Kidney (tissue), 14 donors: ENCODE results near the gene TRMO. TPM values are rescaled to one million over a fixed set of nuclear protein-coding genes. Genes with fewer than 3 reads are reported as not detected.

Experiments
- DNase-seq, 5 donors: peaks; one replicate each; pipeline ENCODE4 v3.0.0-alpha.2; 2013 to 2020
- FAIRE-seq: peaks from 2 replicates; lab custom pipeline; 2012; peaks lifted over from hg19 to GRCh38; lab: Jason Lieb, UNC
- H3K27ac ChIP-seq, 2 donors: one replicate each; pipeline ENCODE4 v1.7.0; 2013; ENCODE audit warnings: low read depth in 2 of 2, low read length in 2 of 2, inconsistent platforms in 1 of 2
- H3K27me3 ChIP-seq: one replicate; pipeline ENCODE4 v1.7.1; 2013; ENCODE audit warnings: low read length, inconsistent platforms; ENCODE audit not compliant: control insufficient read depth, insufficient read depth
- H3K36me3 ChIP-seq, 3 donors: one replicate each; pipeline versions ENCODE4 v1.7.0 to v1.7.1; 2013; ENCODE audit warnings: low read length in 3 of 3, control low read depth in 1 of 3, inconsistent platforms in 1 of 3; ENCODE audit not compliant: insufficient read depth in 3 of 3, control insufficient read depth in 2 of 3
- H3K4me1 ChIP-seq, 3 donors: one replicate each; pipeline versions ENCODE4 v1.7.0 to v1.7.1; 2013; ENCODE audit warnings: low read length in 3 of 3, inconsistent platforms in 1 of 3, low read depth in 1 of 3; ENCODE audit not compliant: control insufficient read depth in 2 of 3, insufficient read depth in 2 of 3
- H3K4me3 ChIP-seq, 3 donors: one replicate each; pipeline versions ENCODE4 v1.7.0 to v1.8.1; 2013; ENCODE audit warnings: low read length in 3 of 3, control low read depth in 1 of 3, inconsistent platforms in 1 of 3
- H3K9ac ChIP-seq, 3 donors: one replicate each; pipeline versions ENCODE4 v1.7.0 to v1.7.1; 2013; ENCODE audit warnings: low read length in 3 of 3, control low read depth in 1 of 3, inconsistent platforms in 1 of 3
- H3K9me3 ChIP-seq, 3 donors: one replicate each; pipeline versions ENCODE4 v1.7.0 to v1.7.1; 2013; ENCODE audit warnings: low read length in 3 of 3, control low read depth in 1 of 3, inconsistent platforms in 1 of 3; ENCODE audit not compliant: control insufficient read depth in 2 of 3, insufficient read depth in 1 of 3
- intact Hi-C: fragments of 100-400 bp; cut with DNase I; formaldehyde crosslinking; loops from one replicate; pipeline ENCODE4 v1.11.1; 2022
- polyA plus RNA-seq: library from polyadenylated mRNA; stranded (reverse); fragments of 350-450 nt; fragmentation: Illumina TruSeq; extraction: RNeasy Lipid Tissue Mini Kit (QIAGEN cat#74804); gene quantifications from one replicate; pipeline ENCODE4 v1.2.3, GENCODE V29; 2014; ENCODE audit warnings: low read depth, low replicate concordance; ENCODE audit not compliant: insufficient read depth
- total RNA-seq: library from RNA; stranded (reverse); fragmentation: NEBNext Ultra II Directional; extraction: Animal tissue kit (Norgen Biotek cat#: 25700); gene quantifications from one replicate; pipeline ENCODE4 v1.2.1, GENCODE V29; 2021
- TF ChIP-seq, protein P1 (sequence below): IDR thresholded peaks from 3 replicates; pipeline ENCODE4 v1.5.1; 2012; ENCODE audit warnings: mild to moderate bottlenecking, moderate library complexity, borderline replicate concordance; ENCODE audit not compliant: insufficient read depth; ENCODE audit errors: extremely low read depth
- donor health status: control.
- donor health status: control.
- donor health status: control.
- donor health status: control.
- donor health status: control.
- donor health status: DM: yes; HTN: yes; CAD: no.
- donor health status: Normal renal cell carcinoma (clear cell type).

TRMO gene
- total and polyA plus RNA-seq, 2 donors from 2014 or later: 13.1 to 20.3 TPM

DNA sequence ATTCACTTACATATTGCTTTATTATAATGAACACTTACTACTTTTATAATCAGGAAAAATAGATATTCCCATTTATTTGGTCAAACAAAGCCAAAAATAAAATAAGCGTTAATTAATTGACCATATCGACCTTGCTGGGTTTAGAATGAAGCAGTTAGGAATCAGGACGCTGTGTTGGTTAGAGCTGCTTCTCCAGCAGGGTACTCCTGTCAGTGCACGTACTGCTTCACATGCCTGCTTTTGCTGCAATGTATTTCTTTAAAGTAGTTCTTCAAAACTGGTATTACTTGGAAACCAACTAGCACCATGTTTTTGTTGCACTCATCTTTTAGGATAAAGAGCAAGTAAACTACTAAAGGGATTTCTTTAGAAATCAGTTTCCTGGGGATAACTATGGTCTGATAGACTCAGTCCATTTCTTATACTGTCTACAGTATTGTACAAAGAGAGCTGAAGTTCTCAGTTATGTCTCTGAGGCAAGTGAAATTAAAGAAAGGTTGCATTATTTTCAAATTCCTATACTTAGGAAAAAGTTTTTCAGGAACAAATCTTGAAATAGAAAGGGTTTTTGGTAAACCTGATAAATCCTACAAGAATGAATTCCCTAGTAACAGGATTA is 6.8 kb upstream of the TRMO start:
- DNase-seq (no peak), FAIRE-seq (no peak)
- no peak overlapping the region for H3K4me3 ChIP-seq
- H3K4me1 ChIP-seq: no peaks in the 10 kb centered on the region
- intact Hi-C loops: loop anchor here (10.0 kb wide), 1 partner anchor 106 kb away; no protein-coding TSS in a partner anchor
- H3K9ac ChIP-seq: no peak overlapping the region
- no peaks in the 10 kb centered on the region for H3K36me3 ChIP-seq
- H3K9me3 ChIP-seq: no peaks in the 10 kb centered on the region
- H3K27ac ChIP-seq: no peak overlapping the region
- H3K27me3 ChIP-seq: peaks cover 3% of the 10 kb centered on the region
- TF ChIP-seq, protein P1, sequence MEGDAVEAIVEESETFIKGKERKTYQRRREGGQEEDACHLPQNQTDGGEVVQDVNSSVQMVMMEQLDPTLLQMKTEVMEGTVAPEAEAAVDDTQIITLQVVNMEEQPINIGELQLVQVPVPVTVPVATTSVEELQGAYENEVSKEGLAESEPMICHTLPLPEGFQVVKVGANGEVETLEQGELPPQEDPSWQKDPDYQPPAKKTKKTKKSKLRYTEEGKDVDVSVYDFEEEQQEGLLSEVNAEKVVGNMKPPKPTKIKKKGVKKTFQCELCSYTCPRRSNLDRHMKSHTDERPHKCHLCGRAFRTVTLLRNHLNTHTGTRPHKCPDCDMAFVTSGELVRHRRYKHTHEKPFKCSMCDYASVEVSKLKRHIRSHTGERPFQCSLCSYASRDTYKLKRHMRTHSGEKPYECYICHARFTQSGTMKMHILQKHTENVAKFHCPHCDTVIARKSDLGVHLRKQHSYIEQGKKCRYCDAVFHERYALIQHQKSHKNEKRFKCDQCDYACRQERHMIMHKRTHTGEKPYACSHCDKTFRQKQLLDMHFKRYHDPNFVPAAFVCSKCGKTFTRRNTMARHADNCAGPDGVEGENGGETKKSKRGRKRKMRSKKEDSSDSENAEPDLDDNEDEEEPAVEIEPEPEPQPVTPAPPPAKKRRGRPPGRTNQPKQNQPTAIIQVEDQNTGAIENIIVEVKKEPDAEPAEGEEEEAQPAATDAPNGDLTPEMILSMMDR: no peak

DNA sequence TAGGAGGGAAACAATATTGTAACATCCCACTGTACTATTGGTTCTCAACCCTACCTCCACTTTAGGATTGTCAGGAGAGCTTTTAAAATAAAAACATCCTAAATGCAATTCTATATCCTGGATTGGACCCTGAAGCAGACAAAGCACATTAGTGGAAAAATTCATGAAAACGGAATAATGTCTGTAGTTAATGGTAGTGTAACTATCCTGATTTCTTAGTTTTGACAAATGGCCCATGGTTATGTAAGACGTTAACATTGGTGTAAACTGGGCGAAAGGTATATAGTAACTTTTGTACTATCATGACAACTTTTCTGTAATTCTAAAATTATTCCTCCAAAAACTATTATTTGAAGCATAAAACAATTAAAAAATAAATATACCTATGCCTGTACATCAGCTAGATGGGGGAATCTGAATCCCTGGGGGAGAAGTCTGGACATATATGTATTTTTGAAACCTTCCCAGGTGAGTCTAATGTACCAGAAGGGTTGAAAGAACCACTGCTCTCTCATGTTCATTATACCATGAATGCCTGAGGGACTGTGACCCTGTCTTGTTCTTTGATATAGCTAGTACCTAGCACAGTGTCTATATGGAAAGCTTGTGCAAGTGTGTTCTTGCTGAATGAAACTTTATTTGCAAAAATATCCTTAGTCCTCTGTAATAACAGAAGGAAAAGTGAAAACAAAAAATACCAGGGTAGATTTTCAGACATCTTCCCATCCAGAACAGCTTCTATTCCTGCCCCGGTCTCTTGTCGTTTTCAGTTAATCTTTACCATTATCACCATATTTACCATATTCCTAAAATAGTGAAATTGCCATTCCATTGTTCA is 3.4 kb upstream of the TRMO start:
- Histone ChIP-seq H3K9ac (no peak overlapping the region), H3K4me1 (peaks cover 0 to 2% (median 2%) of the 10 kb centered on the region in 3 donors), H3K36me3 (no peaks in the 10 kb centered on the region), H3K4me3 (no peak overlapping the region), H3K27me3 (peaks cover 3% of the 10 kb centered on the region), H3K9me3 (no peaks in the 10 kb centered on the region), H3K27ac (no peak overlapping the region)
- DNase-seq: no peak
- FAIRE-seq: no peak
- TF ChIP-seq, protein P1: no peak
- intact Hi-C loops: loop anchor here (10.0 kb wide), 1 partner anchor 109 kb away; no protein-coding TSS in a partner anchor

DNA sequence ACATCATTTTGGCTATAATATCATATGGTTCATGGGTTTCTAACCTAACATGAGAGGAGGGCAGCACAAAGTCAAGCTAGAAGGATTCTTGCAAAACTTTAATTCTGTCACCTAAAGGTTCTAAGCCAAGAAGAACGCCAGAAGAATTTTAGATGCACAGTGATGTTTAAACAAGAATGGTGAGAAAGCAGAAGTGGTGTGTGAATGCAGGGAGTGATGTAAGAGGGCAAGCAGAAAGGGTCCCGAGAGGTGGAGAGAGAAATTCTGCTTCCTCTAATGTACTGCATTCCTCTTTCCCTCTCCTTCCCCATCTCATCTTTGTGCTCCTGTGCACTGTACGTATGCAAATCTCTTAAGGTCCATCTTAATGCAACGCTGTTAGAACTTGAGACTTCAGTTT is 2.1 kb upstream of the TRMO start:
- Histone ChIP-seq H3K4me3 (no peak overlapping the region), H3K9me3 (no peaks in the 10 kb centered on the region), H3K36me3 (no peaks in the 10 kb centered on the region), H3K4me1 (peaks cover 0 to 3% (median 2%) of the 10 kb centered on the region in 3 donors), H3K9ac (no peak overlapping the region), H3K27me3 (peaks cover 3% of the 10 kb centered on the region), H3K27ac (no peak overlapping the region)
- intact Hi-C loops: loop anchor here (10.0 kb wide), 1 partner anchor 110 kb away; no protein-coding TSS in a partner anchor
- DNase-seq (no peak), FAIRE-seq (no peak)
- TF ChIP-seq, protein P1: no peak
